ENCODE results near the gene CACNA1H. TPM values are rescaled to one million over a fixed set of nuclear protein-coding genes. Genes with fewer than 3 reads are reported as not detected.

The CACNA1H gene
- total and polyA plus RNA-seq, 2 of the 4 experiments (the other 2 are of a cell fraction), result 1.6 to 5.8 TPM

GRCh38 chr16:1117176-1117900 is 35.6 kb upstream of the CACNA1H start:
- H3K23ac ChIP-seq (ENCODE audit: low read depth, low read length), result no peak overlapping the region
- no peak overlapping the region for H2BK20ac ChIP-seq (ENCODE audit: low read depth, low read length)
- H3K9ac ChIP-seq (ENCODE audit: low read depth, low read length), result no peak overlapping the region
- no peaks in the 10 kb centered on the region for H3K4me1 ChIP-seq (ENCODE audit: control insufficient read depth, insufficient read depth, low read length)
- no peaks in the 10 kb centered on the region for H3K9me3 ChIP-seq (ENCODE audit: control insufficient read depth, insufficient read depth, low read length)
- no peak overlapping the region for H3K56ac ChIP-seq (ENCODE audit: extremely low read depth, insufficient read depth, low read length)
- no peak overlapping the region for H2BK15ac ChIP-seq (ENCODE audit: low read depth, low read length)
- TF ChIP-seq CHD1 (IDR thresholded peaks at IDR 0.05; ENCODE audit: low read depth, low read length), result no peak
- no peak for TF ChIP-seq BHLHE40 (IDR thresholded peaks at IDR 0.05; ENCODE audit: low read depth, low read length)
- no peak for TF ChIP-seq MAFK (IDR thresholded peaks at IDR 0.05; ENCODE audit: low read depth, low read length)
- TF ChIP-seq RFX5 (IDR thresholded peaks at IDR 0.05; ENCODE audit: low read depth, low read length), result no peak
- TF ChIP-seq MAZ (IDR thresholded peaks at IDR 0.05; ENCODE audit: borderline replicate concordance, low read depth, low read length), result no peak
- no peak for TF ChIP-seq SMC3 (IDR thresholded peaks at IDR 0.05; ENCODE audit: low read depth, low read length)
- TF ChIP-seq FOS (IDR thresholded peaks at IDR 0.05; ENCODE audit: low read depth, low read length), result no peak
- TF ChIP-seq CEBPB (IDR thresholded peaks at IDR 0.05; ENCODE audit: low read depth, low read length), result no peak
- no peak for TF ChIP-seq POLR2A (IDR thresholded peaks at IDR 0.05; ENCODE audit: low read depth, low read length)
- no peak for TF ChIP-seq CTCF (conservative IDR thresholded peaks at IDR 0.05; ENCODE audit: low read depth, low read length)
- no peak for TF ChIP-seq RCOR1 (IDR thresholded peaks at IDR 0.05; ENCODE audit: insufficient replicate concordance, low read length)
- TF ChIP-seq ELK1 (IDR thresholded peaks at IDR 0.05; ENCODE audit: borderline replicate concordance, low read depth, low read length), result no peak
- dilution Hi-C loops (cut with HindIII; ENCODE audit: low sequenced_read_pairs, unreplicated experiment) (no loop called here), in situ Hi-C loops (cut with MboI; ENCODE audit: low sequenced_read_pairs) (no loop called here), intact Hi-C loops (cut with micrococcal nuclease) (no loop called here)
- no peaks in the 10 kb centered on the region for H3K36me3 ChIP-seq (ENCODE audit: control insufficient read depth, insufficient read depth, low read length)
- ATAC-seq (ENCODE audit: low read depth), result no peak
- ChIA-PET POLR2A (ENCODE audit: unreplicated experiment) (no interaction called here), CTCF (no interaction called here)
- no peak overlapping the region for H3K14ac ChIP-seq (replicated peaks; ENCODE audit: low read depth, low read length)
- no peak overlapping the region for H3K4ac ChIP-seq (ENCODE audit: low read depth, low read length)
- no peaks in the 10 kb centered on the region for H3K79me1 ChIP-seq (ENCODE audit: low read depth in 1 of 2, low read length in 2 of 2)
- 49% methylated on average over 15 of the region's 34 CpGs; no CpG with 5 or more reads in 1 of the 2 experiments for WGBS, 2 experiments (ENCODE audit: extremely low coverage in 2 of 2, insufficient read length in 1 of 2)
- BruUV-seq (replicated peaks), result no TSS peak
- no peak overlapping the region for H4K5ac ChIP-seq (ENCODE audit: low read depth, low read length)
- peak overlapping the region; percentile 55 for H2AK9ac ChIP-seq (replicated peaks; ENCODE audit: low read depth, low read length, poor library complexity)
- H3K4me2 ChIP-seq (ENCODE audit: low read depth, low read length), result no peak overlapping the region
- no peak overlapping the region for H3K4me3 ChIP-seq (ENCODE audit: insufficient read depth, low read depth, low read length)
- no peak overlapping the region for H3K27ac ChIP-seq (ENCODE audit: insufficient read depth, low read length)
- H2BK120ac ChIP-seq (ENCODE audit: low read depth, low read length), result no peak overlapping the region
- H3K9me1 ChIP-seq (ENCODE audit: insufficient read depth, low read length), result no peaks in the 10 kb centered on the region
- no peak overlapping the region for H3K18ac ChIP-seq (ENCODE audit: low read depth, low read length)
- no peaks in the 10 kb centered on the region for H4K20me1 ChIP-seq (ENCODE audit: insufficient read depth, low read length)
- no peak overlapping the region for H4K8ac ChIP-seq (ENCODE audit: low read depth in 2 of 2, low read length in 2 of 2)
- H4K91ac ChIP-seq (ENCODE audit: insufficient read depth, low read depth, low read length), result no peak overlapping the region
- no peak overlapping the region for H2BK5ac ChIP-seq (ENCODE audit: low read depth, low read length, poor library complexity, severe bottlenecking)
- no peak overlapping the region for H2AK5ac ChIP-seq (ENCODE audit: low read depth, low read length)
- DNase-seq, result no peak
- peaks cover 30% of the 10 kb centered on the region for H3K27me3 ChIP-seq (ENCODE audit: control insufficient read depth, insufficient read depth, low read length)
- H2AFZ ChIP-seq (replicated peaks; ENCODE audit: low read length, poor library complexity), result no peak overlapping the region
